ENCODE results near the gene LRMDA. TPM values are rescaled to one million over a fixed set of nuclear protein-coding genes. Genes with fewer than 3 reads are reported as not detected.

LRMDA gene
- polyA plus RNA-seq, 3 donors: 39.8 to 59.6 (median 56.4) TPM

- H4K20me1 ChIP-seq (ENCODE audit: insufficient read depth, low read length): no peaks in the 10 kb centered on the region
- TF ChIP-seq CTCF (IDR thresholded peaks at IDR 0.05): no peak
- H3K4me3 ChIP-seq (replicated peaks in 1 of 3; ENCODE audit: low read depth in 2 of 3, low read length in 3 of 3): no peak overlapping the region
- no peak overlapping the region for H3K27ac ChIP-seq (ENCODE audit: low read depth in 1 of 2, low read length in 2 of 2)
- H3K9ac ChIP-seq (ENCODE audit: insufficient read depth, low read length, poor library complexity, severe bottlenecking): no peak overlapping the region
- Mint-ChIP-seq H3K27me3 (ENCODE audit: low read depth in 3 of 3) (no peaks in the 10 kb centered on the region), H3K27ac (no peak overlapping the region), H3K4me3 (no peak overlapping the region), H3K9me3 (peaks cover 0 to 1% (median 0%) of the 10 kb centered on the region in 7 donors), H3K4me1 (no peaks in the 10 kb centered on the region), H3K36me3 (peaks cover 7 to 17% of the 10 kb centered on the region in 2 donors)
- no peak overlapping the region for H3K4me2 ChIP-seq (replicated peaks; ENCODE audit: extremely low read depth, low read length, poor library complexity, severe bottlenecking)
- 100% methylated on average over 1 of the region's 2 CpGs for WGBS (ENCODE audit: insufficient coverage)
- DNase-seq: no peak
- H3K27me3 ChIP-seq (ENCODE audit: control insufficient read depth in 2 of 2, insufficient read depth in 2 of 2, low read length in 2 of 2): no peaks in the 10 kb centered on the region
- no peaks in the 10 kb centered on the region for H3K79me2 ChIP-seq (ENCODE audit: insufficient read depth, low read length)
- intact Hi-C loops (cut with micrococcal nuclease): no loop called here
- no peaks in the 10 kb centered on the region for H3K4me1 ChIP-seq (ENCODE audit: control insufficient read depth in 1 of 2, insufficient read depth in 2 of 2, low read length in 2 of 2)
- no peak overlapping the region for H2AFZ ChIP-seq (ENCODE audit: insufficient read depth, low read depth, low read length, poor library complexity, severe bottlenecking)
- H3K9me3 ChIP-seq (replicated peaks in 1 of 2; ENCODE audit: control insufficient read depth in 1 of 2, insufficient read depth in 1 of 2, low read length in 2 of 2): no peaks in the 10 kb centered on the region
- peaks cover 0 to 5% of the 10 kb centered on the region in 2 donors for H3K36me3 ChIP-seq (replicated peaks in 1 of 2; ENCODE audit: control insufficient read depth in 1 of 2, insufficient read depth in 2 of 2, low read length in 2 of 2)
These were observed 457.6 kb downstream of the LRMDA start for GRCh38 chr10:75889051-75889450.

- H2AFZ ChIP-seq (ENCODE audit: insufficient read depth, low read depth, low read length, poor library complexity, severe bottlenecking): no peak overlapping the region
- no peaks in the 10 kb centered on the region for H3K36me3 ChIP-seq (replicated peaks in 1 of 2; ENCODE audit: control insufficient read depth in 1 of 2, insufficient read depth in 2 of 2, low read length in 2 of 2)
- DNase-seq: no peak
- no peaks in the 10 kb centered on the region for H3K79me2 ChIP-seq (ENCODE audit: insufficient read depth, low read length)
- H3K4me2 ChIP-seq (replicated peaks; ENCODE audit: extremely low read depth, low read length, poor library complexity, severe bottlenecking): no peak overlapping the region
- H3K4me1 ChIP-seq (ENCODE audit: control insufficient read depth in 1 of 2, insufficient read depth in 2 of 2, low read length in 2 of 2): no peaks in the 10 kb centered on the region
- Mint-ChIP-seq H3K27me3 (ENCODE audit: low read depth in 3 of 3) (no peaks in the 10 kb centered on the region), H3K4me3 (no peak overlapping the region), H3K9me3 (peaks cover 0 to 1% (median 0%) of the 10 kb centered on the region in 7 donors), H3K36me3 (peaks cover 0 to 8% of the 10 kb centered on the region in 2 donors), H3K27ac (no peak overlapping the region), H3K4me1 (no peaks in the 10 kb centered on the region)
- no peak overlapping the region for H3K4me3 ChIP-seq (replicated peaks in 1 of 3; ENCODE audit: low read depth in 2 of 3, low read length in 3 of 3)
- H4K20me1 ChIP-seq (ENCODE audit: insufficient read depth, low read length): peaks cover 2% of the 10 kb centered on the region
- no peak overlapping the region for H3K27ac ChIP-seq (ENCODE audit: low read depth in 1 of 2, low read length in 2 of 2)
- H3K9me3 ChIP-seq (replicated peaks in 1 of 2; ENCODE audit: control insufficient read depth in 1 of 2, insufficient read depth in 1 of 2, low read length in 2 of 2): no peaks in the 10 kb centered on the region
- no peaks in the 10 kb centered on the region for H3K27me3 ChIP-seq (ENCODE audit: control insufficient read depth in 2 of 2, insufficient read depth in 2 of 2, low read length in 2 of 2)
- H3K9ac ChIP-seq (ENCODE audit: insufficient read depth, low read length, poor library complexity, severe bottlenecking): no peak overlapping the region
- TF ChIP-seq CTCF (IDR thresholded peaks at IDR 0.05): no peak
- WGBS (ENCODE audit: insufficient coverage): no CpG with 5 or more reads among the region's 1 CpG
- intact Hi-C loops (cut with micrococcal nuclease): no loop called here
These were observed 463.3 kb downstream of the LRMDA start for GRCh38 chr10:75894761-75895160.

Data from CD14-positive monocyte (primary cell).